PC-9 (cell line): ENCODE measurements around the gene HMOX2. TPM values are rescaled to one million over a fixed set of nuclear protein-coding genes. Genes with fewer than 3 reads are reported as not detected.

Experiments
- BruUV-seq: library from RNA; stranded (reverse); fragments of 400-500 nt; replicated peaks from 2 replicates; lab custom pipeline; 2021; lab: Mats Ljungman, UMichigan
- CTCF ChIA-PET: fragments of 300-600 bp; sonication (Branson Sonifier 250); formaldehyde crosslinking; loops from one replicate; lab custom pipeline; 2022; ENCODE audit warnings: antibody characterized with exemption; lab: Charles Lee
- POLR2A ChIA-PET: fragments of 300-600 bp; sonication (Branson Sonifier 250); formaldehyde crosslinking; loops from one replicate; lab custom pipeline; 2022; ENCODE audit warnings: antibody characterized with exemption; ENCODE audit not compliant: unreplicated experiment; lab: Charles Lee
- DNase-seq, 2 experiments: peaks; one replicate each; pipeline versions ENCODE4 v3.0.0 to v3.0.0-alpha.2; 2015 to 2022; ENCODE audit warnings: mixed read lengths in 1 of 2
- H2AFZ ChIP-seq: fragments of 200-600 bp; sonication (generic); 2 replicates; pipeline ENCODE4 v1.8.1; 2017; ENCODE audit warnings: antibody characterized with exemption
- H3F3A ChIP-seq: fragments of 200-600 bp; sonication (generic); 2 replicates; pipeline ENCODE4 v1.8.1; 2017; ENCODE audit warnings: antibody characterized with exemption, mild to moderate bottlenecking, low read depth; ENCODE audit not compliant: insufficient read depth
- H3K27ac ChIP-seq: fragments of 200-600 bp; sonication (generic); 2 replicates; pipeline ENCODE4 v1.6.1; 2016; ENCODE audit warnings: mixed run types
- H3K27me3 ChIP-seq: fragments of 200-600 bp; sonication (generic); 2 replicates; pipeline ENCODE4 v1.6.1; 2016; ENCODE audit warnings: low read depth, mixed run types; ENCODE audit not compliant: insufficient read depth
- H3K36me3 ChIP-seq: fragments of 200-600 bp; sonication (generic); 2 replicates; pipeline ENCODE4 v1.6.1; 2016; ENCODE audit warnings: low read depth, mixed run types
- H3K4me1 ChIP-seq: fragments of 200-600 bp; sonication (generic); replicated peaks from 2 replicates; pipeline ENCODE4 v1.6.1; 2016; ENCODE audit warnings: mixed run types; ENCODE audit not compliant: insufficient read depth
- H3K4me2 ChIP-seq: fragments of 200-600 bp; sonication (generic); 2 replicates; pipeline ENCODE4 v1.6.1; 2017; ENCODE audit warnings: mixed run types
- H3K4me3 ChIP-seq: fragments of 200-600 bp; sonication (generic); 2 replicates; pipeline ENCODE4 v1.6.1; 2016; ENCODE audit warnings: mixed run types
- H3K79me2 ChIP-seq: fragments of 200-600 bp; sonication (generic); 2 replicates; pipeline ENCODE4 v1.6.1; 2017; ENCODE audit warnings: low read depth, mixed run types
- H3K9me2 ChIP-seq: fragments of 200-600 bp; sonication (generic); 2 replicates; pipeline ENCODE4 v1.8.1; 2017; ENCODE audit warnings: mild to moderate bottlenecking; ENCODE audit not compliant: insufficient read depth
- H3K9me3 ChIP-seq: fragments of 200-600 bp; sonication (generic); 2 replicates; pipeline ENCODE4 v1.8.1; 2016; ENCODE audit warnings: low read depth; ENCODE audit not compliant: insufficient read depth
- H4K20me1 ChIP-seq: fragments of 200-600 bp; sonication (generic); 2 replicates; pipeline ENCODE4 v1.8.1; 2017; ENCODE audit not compliant: insufficient read depth
- EZH2 ChIP-seq: fragments of 200-600 bp; sonication (generic); IDR thresholded peaks from 2 replicates; pipeline ENCODE4 v1.8.0; 2017; ENCODE audit warnings: antibody characterized with exemption, low read depth
- intact Hi-C: fragments of 100-400 bp; cut with micrococcal nuclease; formaldehyde crosslinking; loops from one replicate; pipeline ENCODE4 v1.10.0; 2022; ENCODE audit not compliant: unreplicated experiment
- total RNA-seq: library from RNA; stranded (reverse); gene quantifications from 2 replicates; pipeline ENCODE4 v1.2.3, GENCODE V29; 2021
- TF ChIP-seq, protein P1 (sequence below): fragments of 200-600 bp; sonication (generic); conservative IDR thresholded peaks from 2 replicates; pipeline ENCODE4 v1.6.1; 2017; ENCODE audit warnings: mixed run types, antibody characterized with exemption, mild to moderate bottlenecking, moderate library complexity

The HMOX2 gene
- total RNA-seq, 1 experiment from 2014 or later, result 68.1 TPM

DNA sequence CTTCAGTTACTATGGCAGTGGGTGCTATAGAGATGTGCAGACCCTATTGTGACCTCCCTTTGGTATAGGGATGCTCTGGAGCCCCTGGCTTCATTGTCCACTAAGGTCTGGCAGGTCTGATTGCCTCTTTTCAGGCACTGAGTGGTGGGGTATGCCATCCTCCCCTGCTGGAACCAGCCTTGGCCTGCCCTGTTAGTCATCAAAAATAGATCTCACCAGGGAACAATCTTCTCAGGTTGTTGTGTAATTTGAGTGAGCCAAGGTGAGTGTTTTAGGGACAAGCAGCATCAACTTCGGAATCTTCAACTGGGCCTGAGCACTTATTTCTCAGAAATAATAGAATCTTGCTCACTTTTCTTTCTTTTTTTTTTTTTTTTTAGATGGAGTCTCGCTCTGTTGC, 19.6 kb downstream of the HMOX2 start:
- H2AFZ ChIP-seq, result no peak overlapping the region
- TSS peak; percentile 75 for BruUV-seq
- no peaks in the 10 kb centered on the region for H3K9me2 ChIP-seq
- H4K20me1 ChIP-seq, result peaks cover 10% of the 10 kb centered on the region; the same call in 1 of the 2 replicates
- no peaks in the 10 kb centered on the region for H3K9me3 ChIP-seq
- H3K27me3 ChIP-seq, result no peaks in the 10 kb centered on the region
- DNase-seq, result peak in 1 of 2 experiments; percentile 50
- CTCF ChIA-PET, result interaction anchor here (0.6 kb wide), 2 partner anchors 17 to 90 kb away, joined by 5 to 6 read pairs; no protein-coding TSS in a partner anchor
- no peak overlapping the region for H3K4me3 ChIP-seq
- H3K4me2 ChIP-seq, result peak overlapping the region; percentile 29
- peak overlapping the region; percentile 72 for H3K27ac ChIP-seq
- H3K36me3 ChIP-seq, result no peaks in the 10 kb centered on the region
- H3F3A ChIP-seq, result peaks cover 45% of the 10 kb centered on the region
- TF ChIP-seq EZH2, result no peak
- TF ChIP-seq, protein P1, sequence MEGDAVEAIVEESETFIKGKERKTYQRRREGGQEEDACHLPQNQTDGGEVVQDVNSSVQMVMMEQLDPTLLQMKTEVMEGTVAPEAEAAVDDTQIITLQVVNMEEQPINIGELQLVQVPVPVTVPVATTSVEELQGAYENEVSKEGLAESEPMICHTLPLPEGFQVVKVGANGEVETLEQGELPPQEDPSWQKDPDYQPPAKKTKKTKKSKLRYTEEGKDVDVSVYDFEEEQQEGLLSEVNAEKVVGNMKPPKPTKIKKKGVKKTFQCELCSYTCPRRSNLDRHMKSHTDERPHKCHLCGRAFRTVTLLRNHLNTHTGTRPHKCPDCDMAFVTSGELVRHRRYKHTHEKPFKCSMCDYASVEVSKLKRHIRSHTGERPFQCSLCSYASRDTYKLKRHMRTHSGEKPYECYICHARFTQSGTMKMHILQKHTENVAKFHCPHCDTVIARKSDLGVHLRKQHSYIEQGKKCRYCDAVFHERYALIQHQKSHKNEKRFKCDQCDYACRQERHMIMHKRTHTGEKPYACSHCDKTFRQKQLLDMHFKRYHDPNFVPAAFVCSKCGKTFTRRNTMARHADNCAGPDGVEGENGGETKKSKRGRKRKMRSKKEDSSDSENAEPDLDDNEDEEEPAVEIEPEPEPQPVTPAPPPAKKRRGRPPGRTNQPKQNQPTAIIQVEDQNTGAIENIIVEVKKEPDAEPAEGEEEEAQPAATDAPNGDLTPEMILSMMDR, result no peak
- intact Hi-C loops, result no loop called here
- POLR2A ChIA-PET, result interaction anchor here (0.6 kb wide), 1 partner anchor 15 kb away, joined by 9 read pairs; no protein-coding TSS in a partner anchor
- peaks cover 33% of the 10 kb centered on the region for H3K79me2 ChIP-seq
- H3K4me1 ChIP-seq, result peaks cover 61% of the 10 kb centered on the region

DNA sequence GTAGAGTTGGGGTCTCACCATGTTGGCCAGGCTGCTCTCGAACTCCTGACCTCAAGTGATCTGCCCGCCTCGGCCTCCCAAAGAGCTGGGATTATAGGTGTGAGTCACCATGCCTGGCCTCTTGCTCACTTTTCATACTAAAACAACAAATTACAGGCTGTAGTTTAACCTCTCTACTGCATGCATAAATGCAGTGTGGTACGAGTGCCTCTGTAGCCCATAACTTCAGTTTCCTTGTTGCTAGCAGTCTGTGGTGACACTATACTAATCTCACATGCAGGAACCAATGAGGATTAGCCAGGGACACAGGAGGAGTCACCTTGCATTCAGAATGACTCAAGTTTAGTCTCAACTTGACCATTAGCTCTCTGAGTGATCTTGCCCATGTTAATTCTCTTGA, 20.1 kb downstream of the HMOX2 start:
- peak; percentile 42 to 91 for DNase-seq
- Histone ChIP-seq H3K27me3 (no peaks in the 10 kb centered on the region), H4K20me1 (peaks cover 10% of the 10 kb centered on the region; the same call in 1 of the 2 replicates), H3K79me2 (peaks cover 36% of the 10 kb centered on the region), H3K9me3 (no peaks in the 10 kb centered on the region), H3K9me2 (no peaks in the 10 kb centered on the region), H3K27ac (peak overlapping the region; percentile 72), H3K4me3 (no peak overlapping the region), H3K4me1 (peaks cover 66% of the 10 kb centered on the region), H3K4me2 (peak overlapping the region; percentile 29), H2AFZ (no peak overlapping the region), H3F3A (peaks cover 47% of the 10 kb centered on the region), H3K36me3 (no peaks in the 10 kb centered on the region)
- CTCF ChIA-PET, result no interaction called here
- POLR2A ChIA-PET, result interaction anchor here (0.5 to 0.7 kb wide), 5 partner anchors 15 to 1468 kb away, joined by 3 to 9 read pairs (median 4); no protein-coding TSS in a partner anchor
- intact Hi-C loops, result no loop called here
- TF ChIP-seq EZH2, result no peak
- TF ChIP-seq, protein P1, result no peak
- BruUV-seq, result no TSS peak

DNA sequence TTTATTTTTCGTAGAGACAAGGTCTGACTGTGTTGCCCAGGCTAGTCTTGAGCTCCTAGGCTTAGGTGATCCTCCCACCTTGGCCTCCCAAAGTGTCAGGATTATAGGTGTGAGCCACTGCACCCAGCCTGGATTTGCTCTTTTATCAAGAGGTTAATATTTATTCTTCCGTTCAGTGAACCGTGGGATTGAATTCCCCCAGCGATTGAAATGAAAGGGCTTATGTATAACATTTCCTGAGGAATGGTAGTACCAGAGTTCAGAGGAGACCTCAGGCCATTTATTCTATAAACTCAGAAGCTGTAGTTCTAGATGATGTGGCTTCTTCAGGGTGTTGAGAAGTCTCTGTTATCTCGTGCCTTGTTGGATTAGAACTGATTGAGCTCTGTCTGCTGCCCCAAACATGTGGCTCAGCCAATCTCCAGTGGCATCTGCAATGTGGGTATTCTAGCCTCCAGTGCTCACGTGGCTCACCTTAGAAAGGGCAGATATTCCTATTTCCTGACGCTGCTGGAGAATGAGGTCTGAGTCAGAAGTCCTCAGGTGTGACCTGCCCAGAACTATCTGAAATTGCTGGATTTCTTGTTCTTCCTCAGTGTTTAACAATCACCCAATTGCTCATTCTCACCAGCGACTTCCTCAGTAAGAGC, 22.5 kb downstream of the HMOX2 start:
- DNase-seq, result peak; percentile 59 to 82

More for the DNA sequence above, 22.5 kb downstream of the HMOX2 start:
- Histone ChIP-seq H3K4me2 (peak overlapping the region; percentile 41), H3K4me3 (no peak overlapping the region), H3K9me2 (no peaks in the 10 kb centered on the region), H4K20me1 (peaks cover 10% of the 10 kb centered on the region; the same call in 1 of the 2 replicates), H3K9me3 (no peaks in the 10 kb centered on the region), H2AFZ (no peak overlapping the region), H3K36me3 (no peaks in the 10 kb centered on the region), H3K27me3 (no peaks in the 10 kb centered on the region), H3K4me1 (peaks cover 69% of the 10 kb centered on the region), H3F3A (peaks cover 52% of the 10 kb centered on the region), H3K79me2 (peaks cover 35% of the 10 kb centered on the region), H3K27ac (peak overlapping the region; percentile 64)
- ChIA-PET POLR2A (interaction anchor here (0.7 to 0.9 kb wide), 2 partner anchors 22 to 95 kb away, joined by 3 to 9 read pairs; partner anchors contain the start of gene HMOX2), CTCF (interaction anchor here (0.5 to 0.9 kb wide), 3 partner anchors 20 to 599 kb away, joined by 3 to 13 read pairs (median 6); no protein-coding TSS in a partner anchor)
- intact Hi-C loops, result no loop called here
- BruUV-seq, result no TSS peak
- TF ChIP-seq, protein P1, result no peak
- no peak for TF ChIP-seq EZH2
